Heart left ventricle (tissue), 16 donors: ENCODE data around the gene LCN1. TPM values are rescaled to one million over a fixed set of nuclear protein-coding genes. Genes with fewer than 3 reads are reported as not detected.
A peak's percentile ranks its signal among the peaks of the same experiment; 100 is the strongest.
"Not testable (repeated sequence)": the region's sequence is repeated elsewhere in the genome, so short reads cannot be mapped to it uniquely, and the experiment has no call there.

Experiments used
- ATAC-seq, 4 donors: fragments of 200-7000 bp; cut with Tn5 transposase; one replicate each; pipeline ENCODE4 v1.9.1; 2020 to 2022; ENCODE audit warnings: moderate library complexity in 4 of 4, mild to moderate bottlenecking in 3 of 4, moderate number of reproducible peaks in 1 of 4
- DNase-seq, 5 donors: peaks; one replicate each; pipeline ENCODE4 v3.0.0-alpha.2; 2020
- H3K27ac ChIP-seq, 12 donors: fragments of 200-600 bp; sonication (generic) in 4 of 12; one replicate each; pipeline versions ENCODE4 v1.5.0 to v1.8.0; 2016 to 2022; ENCODE audit warnings: mild to moderate bottlenecking in 2 of 12
- H3K27me3 ChIP-seq, 9 donors: fragments of 200-600 bp; sonication (generic) in 2 of 9; one replicate each; pipeline versions ENCODE4 v1.5.1 to v1.8.0; 2016 to 2022; ENCODE audit warnings: mild to moderate bottlenecking in 3 of 9
- H3K36me3 ChIP-seq, 9 donors: fragments of 200-600 bp; sonication (generic) in 2 of 9; one replicate each; pipeline versions ENCODE4 v1.5.0 to v1.8.0; 2018 to 2022; ENCODE audit warnings: mild to moderate bottlenecking in 2 of 9
- H3K4me1 ChIP-seq, 12 donors: fragments of 200-600 bp; sonication (generic) in 4 of 12; one replicate each; pipeline versions ENCODE4 v1.5.0 to v1.8.0; 2016 to 2022; ENCODE audit warnings: mild to moderate bottlenecking in 3 of 12
- H3K4me3 ChIP-seq, 12 donors: fragments of 200-600 bp; sonication (generic) in 4 of 12; one replicate each; pipeline versions ENCODE4 v1.5.0 to v1.8.0; 2017 to 2022; ENCODE audit warnings: mild to moderate bottlenecking in 9 of 12, moderate library complexity in 4 of 12
- H3K9me3 ChIP-seq, 12 donors: fragments of 200-600 bp; sonication (generic) in 4 of 12; one replicate each; pipeline versions ENCODE4 v1.5.0 to v1.8.0; 2016 to 2022; ENCODE audit warnings: mild to moderate bottlenecking in 1 of 12
- POLR2A ChIP-seq, 2 donors: fragments of 450-650 bp; IDR thresholded peaks; one replicate each; pipeline ENCODE4 v1.6.1; 2017; ENCODE audit warnings: antibody characterized with exemption in 2 of 2, mild to moderate bottlenecking in 2 of 2, moderate library complexity in 2 of 2
- WGBS, 4 donors: extraction: QIAGEN DNeasy Blood & Tissue Kit in 2 of 4; methylation state at CpG; one replicate each; pipeline versions ENCODE4 v1.1.5 to v1.1.7; 2013 to 2018; 5-methylcytosine and 5-hydroxymethylcytosine counted together
- intact Hi-C, 10 donors: fragments of 100-400 bp; cut with DNase I; formaldehyde crosslinking; loops; one replicate each; pipeline versions ENCODE4 v1.11.1 to v1.14.2; 2022
- polyA plus RNA-seq, 2 donors: library from polyadenylated mRNA; stranded (reverse); fragments of 200-250 nt; gene quantifications; one replicate each; pipeline ENCODE4 v1.2.3, GENCODE V29; 2013
- total RNA-seq, 9 donors: library from RNA; depleted of rRNA in 2 of 9; stranded (reverse); fragments of >200 nt in 2 of 9; fragmentation: NEBNext Ultra II Directional in 3 of 9; extraction: Animal tissue kit (Norgen Biotek cat#: 25700) in 3 of 9; gene quantifications; one replicate each; pipeline versions ENCODE4 v1.1.0 to v1.2.4, GENCODE V29; 2016 to 2023
- TF ChIP-seq, protein P1 (sequence below), 12 donors: fragments of 200-600 bp; sonication (generic) in 4 of 12; IDR thresholded peaks; one replicate each; pipeline versions ENCODE4 v1.5.0 to v1.8.0; 2018 to 2022; ENCODE audit warnings: antibody characterized with exemption in 12 of 12, mild to moderate bottlenecking in 5 of 12
- donor health status: ischemic (EF 13 %, LVEDD 7.1; RV severe dilation, severe dysfunction).
- donor health status: healthy with polysubstance abuse.
- donor health status: DM: no; HTN: yes; CAD: no.
- donor health status: DM: no; HTN: no; CAD: no.
- donor health status: ischemic (EF 25% LVEDD 6.9; RV normal size, moderate dysfunction).
- donor health status: ischemic (EF 25% LVEDD 5.7; RV mildly dilated, moderate dysfunction).
- donor health status: healthy.
- donor health status: DM: yes; HTN: yes; CAD: no.
- donor health status: ischemic (EF 35%, LVEDD 5.7; RV mildly dilated, moderate dysfunction).
- donor health status: nonischemic (EF 11% LVEDD 7.7; RV severe dilation, severe dysfunction).
- donor health status: DM: yes; HTN: yes; CAD: no.
- donor health status: PGD.
- donor health status: ischemic (EF 29% LVEDD 5.4; RV normal size, mild dysfunction).
- donor health status: nonischemic (EF 23%, LVEDD 6.1; RV moderate dilation, normal function).

The LCN1 gene
- total and polyA plus RNA-seq, 11 donors = 0.33 to 0.50 (median 0.37) TPM; not detected in 8

GRCh38 chr9:135533113-135533512, 11.9 kb downstream of the LCN1 start:
- intact Hi-C loops = no loop called here
- Histone ChIP-seq H3K36me3 (no peaks in the 10 kb centered on the region), H3K4me1 (no peaks in the 10 kb centered on the region), H3K27me3 (peaks cover 0 to 5% (median 0%) of the 10 kb centered on the region in 9 donors), H3K27ac (no peak overlapping the region), H3K4me3 (no peak overlapping the region), H3K9me3 (peaks cover 0 to 5% (median 0%) of the 10 kb centered on the region in 12 donors)
- 90 to 95% (median 93%) methylated on average over 3 of the region's 3 CpGs for WGBS, 4 donors
- DNase-seq (no peak), ATAC-seq (no peak)
- TF ChIP-seq POLR2A (IDR thresholded peaks at IDR 0.05) = no peak
- TF ChIP-seq, protein P1, sequence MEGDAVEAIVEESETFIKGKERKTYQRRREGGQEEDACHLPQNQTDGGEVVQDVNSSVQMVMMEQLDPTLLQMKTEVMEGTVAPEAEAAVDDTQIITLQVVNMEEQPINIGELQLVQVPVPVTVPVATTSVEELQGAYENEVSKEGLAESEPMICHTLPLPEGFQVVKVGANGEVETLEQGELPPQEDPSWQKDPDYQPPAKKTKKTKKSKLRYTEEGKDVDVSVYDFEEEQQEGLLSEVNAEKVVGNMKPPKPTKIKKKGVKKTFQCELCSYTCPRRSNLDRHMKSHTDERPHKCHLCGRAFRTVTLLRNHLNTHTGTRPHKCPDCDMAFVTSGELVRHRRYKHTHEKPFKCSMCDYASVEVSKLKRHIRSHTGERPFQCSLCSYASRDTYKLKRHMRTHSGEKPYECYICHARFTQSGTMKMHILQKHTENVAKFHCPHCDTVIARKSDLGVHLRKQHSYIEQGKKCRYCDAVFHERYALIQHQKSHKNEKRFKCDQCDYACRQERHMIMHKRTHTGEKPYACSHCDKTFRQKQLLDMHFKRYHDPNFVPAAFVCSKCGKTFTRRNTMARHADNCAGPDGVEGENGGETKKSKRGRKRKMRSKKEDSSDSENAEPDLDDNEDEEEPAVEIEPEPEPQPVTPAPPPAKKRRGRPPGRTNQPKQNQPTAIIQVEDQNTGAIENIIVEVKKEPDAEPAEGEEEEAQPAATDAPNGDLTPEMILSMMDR (IDR thresholded peaks at IDR 0.05) = no peak

- TF ChIP-seq POLR2A (IDR thresholded peaks at IDR 0.05) = no peak
- TF ChIP-seq, protein P1 (IDR thresholded peaks at IDR 0.05) = no peak
- DNase-seq = no peak
- ATAC-seq = no peak
Measured at GRCh38 chr9:135533674-135534073, 12.4 kb downstream of the LCN1 start.

DNA sequence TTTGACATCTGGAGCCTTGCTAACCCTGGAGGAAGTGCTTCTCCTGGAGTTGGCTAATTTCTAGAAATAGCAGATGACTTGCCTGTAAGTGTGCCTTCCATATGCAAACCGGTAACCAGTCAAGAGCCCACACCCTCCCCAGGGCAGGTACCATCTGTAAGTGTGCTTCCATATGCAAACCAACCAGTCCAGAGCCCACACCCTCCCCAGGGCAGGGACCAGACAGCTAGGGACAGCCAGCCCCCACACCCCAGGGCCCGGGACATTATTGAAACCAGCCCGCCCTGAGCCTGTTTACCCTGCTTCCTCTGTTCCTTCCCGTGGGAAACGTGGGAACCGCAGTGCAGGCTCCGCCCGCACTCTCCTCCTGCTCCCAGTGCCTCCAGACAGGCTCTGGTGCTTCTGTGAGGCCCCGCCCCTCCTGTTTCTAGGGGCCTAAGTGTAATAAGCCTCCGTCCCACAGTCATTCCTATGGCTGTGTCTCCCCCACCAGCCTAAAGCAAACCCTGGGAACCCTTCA, 13.0 kb downstream of the LCN1 start:
- ATAC-seq = peak in 3 of 4 donors; percentile 24 to 79 (median 46)

More at GRCh38 chr9:135533674-135534073, 12.4 kb downstream of the LCN1 start:
- 89 to 93% (median 92%) methylated on average over 12 of the region's 12 CpGs for WGBS, 4 donors
- Histone ChIP-seq H3K27ac (peak overlapping the region in 1 of 12 donors; percentile 23), H3K36me3 (no peaks in the 10 kb centered on the region), H3K4me3 (no peak overlapping the region), H3K27me3 (peaks cover 0 to 5% (median 0%) of the 10 kb centered on the region in 9 donors), H3K4me1 (no peaks in the 10 kb centered on the region), H3K9me3 (peaks cover 0 to 5% (median 0%) of the 10 kb centered on the region in 12 donors)
- intact Hi-C loops = no loop called here

GRCh38 chr9:135534826-135535225, 13.6 kb downstream of the LCN1 start:
- H3K4me1 ChIP-seq, H3K4me3 ChIP-seq, H3K9me3 ChIP-seq, H3K36me3 ChIP-seq, DNase-seq, H3K27me3 ChIP-seq, ATAC-seq, H3K27ac ChIP-seq, intact Hi-C loops: not testable (repeated sequence)
- whole genome bisulfite sequencing, 4 donors = 67 to 91% (median 73%) methylated on average over 4 of the region's 4 CpGs

More for the DNA sequence above, 13.0 kb downstream of the LCN1 start:
- H3K27me3 ChIP-seq, H3K4me3 ChIP-seq, intact Hi-C loops, DNase-seq, H3K9me3 ChIP-seq, H3K4me1 ChIP-seq, H3K36me3 ChIP-seq: not testable (repeated sequence)
- H3K27ac ChIP-seq = peak overlapping the region in 1 of 12 donors; percentile 23
- 20 to 26% (median 24%) methylated on average over 8 to 10 of the region's 10 CpGs for WGBS, 4 donors

- H3K4me1 ChIP-seq, intact Hi-C loops, ATAC-seq, H3K27me3 ChIP-seq, H3K9me3 ChIP-seq, H3K36me3 ChIP-seq, H3K4me3 ChIP-seq, DNase-seq, H3K27ac ChIP-seq: not testable (repeated sequence)
- 78 to 87% (median 86%) methylated on average over 7 to 13 of the region's 13 CpGs for WGBS, 4 donors
Measured at GRCh38 chr9:135535631-135536030, 14.4 kb downstream of the LCN1 start.

GRCh38 chr9:135536216-135536615, 15.0 kb downstream of the LCN1 start:
- no peaks in the 10 kb centered on the region for H3K9me3 ChIP-seq
- no peaks in the 10 kb centered on the region for H3K4me1 ChIP-seq
- H3K4me3 ChIP-seq = no peak overlapping the region
- H3K27ac ChIP-seq = no peak overlapping the region
- no peak for TF ChIP-seq POLR2A (IDR thresholded peaks at IDR 0.05)
- TF ChIP-seq, protein P1 (IDR thresholded peaks at IDR 0.05) = no peak
- peaks cover 0 to 5% (median 0%) of the 10 kb centered on the region in 9 donors for H3K27me3 ChIP-seq
- intact Hi-C loops = no loop called here
- DNase-seq = no peak
- ATAC-seq = no peak
- 76 to 84% (median 82%) methylated on average over 8 of the region's 8 CpGs for WGBS, 4 donors
- no peaks in the 10 kb centered on the region for H3K36me3 ChIP-seq

DNA sequence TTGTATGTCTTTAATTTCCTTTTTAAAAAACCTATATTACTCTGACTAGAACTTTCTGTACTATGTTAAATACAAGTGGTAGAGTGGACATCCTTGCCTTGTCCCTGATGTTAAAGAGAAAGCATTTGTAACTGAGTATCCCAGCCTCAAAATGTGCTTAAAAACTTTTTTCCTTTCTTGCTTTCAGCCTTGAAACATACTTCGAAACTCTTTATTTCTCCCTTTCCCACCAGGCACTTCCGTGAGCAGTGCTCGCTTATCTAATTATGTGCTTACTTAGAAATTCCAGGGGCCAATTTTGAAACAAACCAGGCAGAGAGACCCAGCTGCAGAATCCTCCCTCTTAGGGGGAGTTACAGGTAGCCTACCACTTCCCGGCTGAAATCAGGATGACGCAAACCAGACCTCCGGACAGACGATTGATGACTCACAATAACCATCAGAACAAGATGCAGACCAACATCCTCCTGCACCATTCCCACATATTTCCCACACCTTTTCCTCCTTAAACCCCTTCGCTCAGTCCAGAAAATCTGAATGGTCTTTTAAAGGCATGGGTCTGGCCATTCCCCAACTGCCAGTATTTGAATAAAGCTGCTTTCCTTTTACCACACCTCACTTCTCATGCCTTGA, 22.1 kb downstream of the LCN1 start:
- WGBS, 4 donors = 10 to 16% (median 14%) methylated on average over 8 of the region's 8 CpGs
- H3K9me3 ChIP-seq, DNase-seq, H3K27me3 ChIP-seq, H3K4me3 ChIP-seq, intact Hi-C loops, H3K4me1 ChIP-seq, H3K36me3 ChIP-seq, H3K27ac ChIP-seq: not testable (repeated sequence)
- ATAC-seq = peak in 1 of 4 donors; percentile 16
